Suprapubic skin (tissue), 4 donors: Measurements from ENCODE around the gene PPRC1. TPM values are rescaled to one million over a fixed set of nuclear protein-coding genes. Genes with fewer than 3 reads are reported as not detected.

Experiments used
- DNase-seq, 2 donors: peaks; one replicate each; pipeline ENCODE4 v3.0.0-alpha.2; 2019; ENCODE audit warnings: low spot score in 2 of 2
- H3K27ac ChIP-seq: fragments of 200-600 bp; sonication (generic); one replicate; pipeline ENCODE4 v1.5.1; 2019
- H3K27me3 ChIP-seq: fragments of 200-600 bp; sonication (generic); one replicate; pipeline ENCODE4 v1.5.1; 2019
- H3K36me3 ChIP-seq: fragments of 200-600 bp; sonication (generic); one replicate; pipeline ENCODE4 v1.5.1; 2019
- H3K4me1 ChIP-seq: fragments of 200-600 bp; sonication (generic); one replicate; pipeline ENCODE4 v1.5.1; 2019
- H3K4me3 ChIP-seq: fragments of 200-600 bp; sonication (generic); one replicate; pipeline ENCODE4 v1.5.1; 2019; ENCODE audit warnings: mild to moderate bottlenecking
- H3K9me3 ChIP-seq: fragments of 200-600 bp; sonication (generic); one replicate; pipeline ENCODE4 v1.5.1; 2019
- CTCF ChIP-seq, 2 donors: fragments of 200-600 bp in 1 of 2; fragments of 450-650 bp in 1 of 2; sonication (generic) in 1 of 2; IDR thresholded peaks; one replicate each; pipeline ENCODE4 v1.5.1; 2016 to 2019; ENCODE audit warnings: antibody characterized with exemption in 2 of 2, mild to moderate bottlenecking in 1 of 2, moderate library complexity in 1 of 2
- EP300 ChIP-seq: sonication (generic); formaldehyde crosslinking; IDR thresholded peaks from one replicate; pipeline ENCODE4 v1.6.1; 2017; ENCODE audit warnings: antibody characterized with exemption
- POLR2A ChIP-seq, 2 donors: fragments of 450-650 bp; IDR thresholded peaks; one replicate each; pipeline ENCODE4 v1.6.1; 2017; ENCODE audit warnings: antibody characterized with exemption in 2 of 2, mild to moderate bottlenecking in 2 of 2, moderate library complexity in 2 of 2
- POLR2AphosphoS5 ChIP-seq, 3 donors: sonication (generic); formaldehyde crosslinking; IDR thresholded peaks; one replicate each; pipeline ENCODE4 v1.6.1; 2017; ENCODE audit warnings: antibody characterized with exemption in 3 of 3
- WGBS: methylation state at CpG from one replicate; pipeline ENCODE4 v1.1.5; 2018; 5-methylcytosine and 5-hydroxymethylcytosine counted together
- total RNA-seq, 4 donors: library from RNA; depleted of rRNA; stranded (reverse); fragments of >200 nt; gene quantifications; one replicate each; pipeline ENCODE4 v1.1.0, GENCODE V29; 2016

PPRC1 gene
- total RNA-seq, 4 donors from 2014 or later: 42.6 to 80.0 (median 55.2) TPM

DNA sequence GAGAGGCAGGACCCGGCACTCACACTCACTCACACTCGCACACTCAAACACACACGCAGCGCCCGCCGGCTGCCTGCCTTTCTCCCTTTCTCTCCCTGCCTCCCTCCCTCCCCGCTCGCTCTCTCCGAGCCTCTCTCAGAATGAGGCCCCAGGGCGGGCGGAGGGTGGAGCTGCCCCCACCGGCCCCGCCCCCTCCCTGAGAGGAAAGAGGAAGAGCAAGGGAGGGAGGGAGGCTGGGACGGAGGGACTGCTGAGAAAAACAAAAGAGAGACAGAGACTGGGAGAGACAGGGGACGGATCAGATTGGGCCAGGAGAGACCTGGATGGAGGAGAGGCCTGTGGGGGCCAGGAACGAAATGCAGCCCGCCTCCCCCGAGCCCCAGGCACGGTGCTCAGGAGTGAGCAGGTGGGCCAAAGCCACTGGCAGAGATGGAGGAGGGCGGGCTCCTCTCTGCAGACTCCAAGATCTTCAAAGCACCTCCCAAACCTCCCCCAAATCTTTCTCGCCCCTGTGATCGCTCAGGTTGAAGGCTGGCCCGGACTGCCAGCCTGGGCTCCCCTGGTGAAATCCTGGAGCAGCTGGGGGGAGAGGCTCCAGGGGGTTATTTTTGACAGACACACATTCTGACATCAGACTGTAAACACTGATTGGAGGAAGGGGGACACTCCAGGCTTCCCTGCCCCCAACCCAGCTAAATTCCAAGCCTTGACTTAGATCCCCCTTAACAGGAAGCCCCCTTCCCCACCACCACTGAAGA lies 17.8 kb upstream of the PPRC1 start:
- WGBS: 2% methylated on average over 21 of the region's 23 CpGs
- peaks cover 79% of the 10 kb centered on the region for H3K4me1 ChIP-seq
- peaks cover 18% of the 10 kb centered on the region for H3K36me3 ChIP-seq
- H3K27ac ChIP-seq: peak overlapping the region; percentile 90
- no peaks in the 10 kb centered on the region for H3K9me3 ChIP-seq
- DNase-seq: peak; percentile 92 to 96
- H3K27me3 ChIP-seq: no peaks in the 10 kb centered on the region
- H3K4me3 ChIP-seq: peak overlapping the region; percentile 73
- TF ChIP-seq EP300 (no peak), POLR2A (IDR thresholded peaks at IDR 0.05) (peak in 1 of 2 donors; percentile 37), CTCF (IDR thresholded peaks at IDR 0.05) (no peak), POLR2AphosphoS5 (IDR thresholded peaks at IDR 0.05) (peak in 2 of 3 donors; percentile 26 to 61)

DNA sequence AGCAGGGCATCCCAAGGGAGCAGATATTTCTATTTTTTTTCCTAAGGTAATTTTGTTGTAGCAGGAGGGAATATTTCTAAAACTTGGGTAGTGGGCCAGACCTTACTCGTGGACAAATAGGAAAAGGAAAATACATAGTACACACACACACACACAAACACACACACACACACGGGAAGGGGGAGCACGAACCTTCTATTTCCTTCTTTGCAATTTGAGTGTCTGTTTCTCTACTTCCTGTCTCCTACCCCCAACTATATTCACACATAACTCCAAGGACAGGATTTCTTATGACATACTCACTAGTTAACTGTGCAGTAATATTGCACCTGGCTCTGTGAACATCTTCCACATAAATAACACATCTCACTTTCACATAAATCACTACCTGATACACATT lies 17.1 kb upstream of the PPRC1 start:
- H3K27me3 ChIP-seq: no peaks in the 10 kb centered on the region
- under 1% methylated on average over 3 of the region's 3 CpGs for WGBS
- TF ChIP-seq EP300 (no peak), CTCF (IDR thresholded peaks at IDR 0.05) (no peak), POLR2A (IDR thresholded peaks at IDR 0.05) (no peak), POLR2AphosphoS5 (IDR thresholded peaks at IDR 0.05) (no peak)
- no peak for DNase-seq
- peaks cover 11% of the 10 kb centered on the region for H3K36me3 ChIP-seq
- peak overlapping the region; percentile 73 for H3K4me3 ChIP-seq
- peak overlapping the region; percentile 98 for H3K27ac ChIP-seq
- peaks cover 76% of the 10 kb centered on the region for H3K4me1 ChIP-seq
- H3K9me3 ChIP-seq: no peaks in the 10 kb centered on the region

- Histone ChIP-seq H3K4me1 (peaks cover 82% of the 10 kb centered on the region), H3K27ac (peak overlapping the region; percentile 98), H3K36me3 (peaks cover 2% of the 10 kb centered on the region), H3K4me3 (peak overlapping the region; percentile 73), H3K27me3 (no peaks in the 10 kb centered on the region), H3K9me3 (no peaks in the 10 kb centered on the region)
- TF ChIP-seq CTCF (IDR thresholded peaks at IDR 0.05): no peak
- no peak for TF ChIP-seq EP300
- TF ChIP-seq POLR2AphosphoS5 (IDR thresholded peaks at IDR 0.05): no peak
- no peak for TF ChIP-seq POLR2A (IDR thresholded peaks at IDR 0.05)
- no peak for DNase-seq
- 60% methylated on average over 1 of the region's 1 CpG for WGBS
Measured at GRCh38 chr10:102116656-102117055, 16.2 kb upstream of the PPRC1 start.

- DNase-seq: peak; percentile 85
- peak overlapping the region; percentile 98 for H3K27ac ChIP-seq
- TF ChIP-seq CTCF (IDR thresholded peaks at IDR 0.05): no peak
- no peak for TF ChIP-seq POLR2A (IDR thresholded peaks at IDR 0.05)
- no peak for TF ChIP-seq EP300
- no peak for TF ChIP-seq POLR2AphosphoS5 (IDR thresholded peaks at IDR 0.05)
- H3K36me3 ChIP-seq: no peaks in the 10 kb centered on the region
- H3K9me3 ChIP-seq: no peaks in the 10 kb centered on the region
- H3K4me3 ChIP-seq: peak overlapping the region; percentile 73
- peaks cover 79% of the 10 kb centered on the region for H3K4me1 ChIP-seq
- WGBS: 0% methylated on average over 9 of the region's 12 CpGs
- no peaks in the 10 kb centered on the region for H3K27me3 ChIP-seq
Measured at GRCh38 chr10:102117391-102118159, 15.3 kb upstream of the PPRC1 start.

GRCh38 chr10:102118867-102119266 lies 14.0 kb upstream of the PPRC1 start:
- no peaks in the 10 kb centered on the region for H3K27me3 ChIP-seq
- no peaks in the 10 kb centered on the region for H3K9me3 ChIP-seq
- DNase-seq: no peak
- H3K4me3 ChIP-seq: peak overlapping the region; percentile 73
- H3K36me3 ChIP-seq: no peaks in the 10 kb centered on the region
- H3K4me1 ChIP-seq: peaks cover 66% of the 10 kb centered on the region
- WGBS: 0% methylated on average over 1 of the region's 6 CpGs
- H3K27ac ChIP-seq: peak overlapping the region; percentile 98
- TF ChIP-seq POLR2AphosphoS5 (IDR thresholded peaks at IDR 0.05): no peak
- no peak for TF ChIP-seq EP300
- no peak for TF ChIP-seq CTCF (IDR thresholded peaks at IDR 0.05)
- no peak for TF ChIP-seq POLR2A (IDR thresholded peaks at IDR 0.05)
